Lung (tissue), 12 donors: ENCODE measurements around the gene WDR86. TPM values are rescaled to one million over a fixed set of nuclear protein-coding genes. Genes with fewer than 3 reads are reported as not detected.

ENCODE experiments used
- ATAC-seq: fragments of 200-7000 bp; cut with Tn5 transposase; one replicate; pipeline ENCODE4 v1.9.1; 2020; ENCODE audit warnings: moderate number of reproducible peaks; ENCODE audit not compliant: insufficient read depth, low FRiP score
- DNase-seq, 3 donors: peaks; one replicate each; pipeline ENCODE4 v3.0.0-alpha.2; 2013 to 2017
- H3K27ac ChIP-seq, 2 donors: one replicate each; pipeline ENCODE4 v1.5.1; 2013; ENCODE audit warnings: mild to moderate bottlenecking in 2 of 2, moderate library complexity in 2 of 2, control low read depth in 1 of 2, inconsistent platforms in 1 of 2, low read depth in 1 of 2, low read length in 1 of 2
- H3K27me3 ChIP-seq, 3 donors: one replicate each; pipeline ENCODE4 v1.5.1; 2013; ENCODE audit warnings: low read length in 2 of 3; ENCODE audit not compliant: control insufficient read depth in 3 of 3, insufficient read depth in 3 of 3
- H3K36me3 ChIP-seq, 4 donors: one replicate each; pipeline ENCODE4 v1.5.1; 2013; ENCODE audit warnings: low read length in 4 of 4, mild to moderate bottlenecking in 1 of 4, moderate library complexity in 1 of 4; ENCODE audit not compliant: control insufficient read depth in 4 of 4, insufficient read depth in 4 of 4
- H3K4me1 ChIP-seq, 5 donors: one replicate each; pipeline ENCODE4 v1.5.1; 2013; ENCODE audit warnings: low read length in 5 of 5, mild to moderate bottlenecking in 2 of 5, moderate library complexity in 1 of 5; ENCODE audit not compliant: control insufficient read depth in 5 of 5, insufficient read depth in 5 of 5
- H3K4me3 ChIP-seq: one replicate; pipeline ENCODE4 v1.5.1; 2013; ENCODE audit warnings: mild to moderate bottlenecking, control low read depth, moderate library complexity
- H3K9ac ChIP-seq, 2 donors: one replicate each; pipeline ENCODE4 v1.5.1; 2013; ENCODE audit warnings: low read length in 2 of 2, control low read depth in 1 of 2; ENCODE audit not compliant: insufficient read depth in 1 of 2
- H3K9me3 ChIP-seq, 4 donors: one replicate each; pipeline ENCODE4 v1.5.1; 2013; ENCODE audit warnings: low read length in 3 of 4, mild to moderate bottlenecking in 1 of 4, moderate library complexity in 1 of 4; ENCODE audit not compliant: control insufficient read depth in 4 of 4, insufficient read depth in 3 of 4
- CTCF ChIP-seq: IDR thresholded peaks from 2 replicates; pipeline ENCODE4 v1.5.1; 2012; ENCODE audit warnings: mild to moderate bottlenecking; ENCODE audit errors: control extremely low read depth, extremely low read depth
- WGBS, 2 donors: extraction: QIAGEN DNeasy Blood & Tissue Kit; methylation state at CpG; one replicate each; pipeline ENCODE4 v1.1.7; 2013; 5-methylcytosine and 5-hydroxymethylcytosine counted together
- polyA plus RNA-seq, 2 donors: library from polyadenylated mRNA; stranded (reverse); fragments of 200-250 nt; gene quantifications; one replicate each; pipeline ENCODE4 v1.2.1, GENCODE V29; 2013
- total RNA-seq, 2 donors: library from RNA; depleted of rRNA in 1 of 2; stranded (reverse); fragments of >200 nt in 1 of 2; gene quantifications; one replicate each; pipeline ENCODE4 v1.2.1, GENCODE V29; 2014 to 2021
- donor health status: control.
- donor health status: control.
- donor health status: Bipolar disorder and iron deficiency.
- donor health status: healthy.
- donor health status: DM: yes; HTN: yes; CAD: no.

WDR86 gene
- total and polyA plus RNA-seq, 4 donors: 0.81 to 19.7 (median 2.4) TPM

GRCh38 chr7:151448261-151449252 is 38.7 kb upstream of the WDR86 start:
- Histone ChIP-seq H3K4me3 (peak overlapping the region; percentile 33), H3K9me3 (no peaks in the 10 kb centered on the region), H3K27ac (peak overlapping the region in 1 of 2 donors; percentile 9), H3K9ac (peak overlapping the region in 1 of 2 donors; percentile 28), H3K27me3 (peaks cover 0 to 2% (median 0%) of the 10 kb centered on the region in 3 donors), H3K4me1 (peaks cover 0 to 6% (median 0%) of the 10 kb centered on the region in 5 donors), H3K36me3 (no peaks in the 10 kb centered on the region)
- peak; percentile 88 for ATAC-seq
- TF ChIP-seq CTCF: peak; percentile 62
- WGBS, 2 donors: 4 to 5% methylated on average over 58 to 61 of the region's 61 CpGs
- peak; percentile 81 to 84 (median 81) for DNase-seq

GRCh38 chr7:151447901-151448260 is 38.0 kb upstream of the WDR86 start:
- H3K4me1 ChIP-seq: peaks cover 0 to 6% (median 0%) of the 10 kb centered on the region in 5 donors
- no peak for TF ChIP-seq CTCF
- H3K4me3 ChIP-seq: peak overlapping the region; percentile 22
- no peak overlapping the region for H3K9ac ChIP-seq
- H3K27me3 ChIP-seq: peaks cover 0 to 2% (median 0%) of the 10 kb centered on the region in 3 donors
- no peak for DNase-seq
- no peak for ATAC-seq
- peak overlapping the region in 1 of 2 donors; percentile 9 for H3K27ac ChIP-seq
- WGBS, 2 donors: 51 to 54% methylated on average over 26 of the region's 26 CpGs
- no peaks in the 10 kb centered on the region for H3K9me3 ChIP-seq
- no peaks in the 10 kb centered on the region for H3K36me3 ChIP-seq

GRCh38 chr7:151447312-151447711 is 37.5 kb upstream of the WDR86 start:
- DNase-seq (no peak), ATAC-seq (no peak)
- Histone ChIP-seq H3K36me3 (no peaks in the 10 kb centered on the region), H3K27me3 (peaks cover 0 to 2% (median 0%) of the 10 kb centered on the region in 3 donors), H3K4me3 (no peak overlapping the region), H3K27ac (no peak overlapping the region), H3K9me3 (no peaks in the 10 kb centered on the region), H3K9ac (no peak overlapping the region), H3K4me1 (peaks cover 0 to 6% (median 0%) of the 10 kb centered on the region in 5 donors)
- WGBS, 2 donors: 95 to 97% methylated on average over 18 of the region's 18 CpGs
- no peak for TF ChIP-seq CTCF
